Limb (tissue), 2 donors: Measurements from ENCODE around the gene PBOV1.
"Not testable (repeated sequence)": the region's sequence is repeated elsewhere in the genome, so short reads cannot be mapped to it uniquely, and the experiment has no call there.

ENCODE experiments used
- DNase-seq, 2 donors: peaks; one replicate each; pipeline ENCODE4 v3.0.0-alpha.2; 2016; ENCODE audit errors: extremely low spot score in 2 of 2

The PBOV1 gene

DNA sequence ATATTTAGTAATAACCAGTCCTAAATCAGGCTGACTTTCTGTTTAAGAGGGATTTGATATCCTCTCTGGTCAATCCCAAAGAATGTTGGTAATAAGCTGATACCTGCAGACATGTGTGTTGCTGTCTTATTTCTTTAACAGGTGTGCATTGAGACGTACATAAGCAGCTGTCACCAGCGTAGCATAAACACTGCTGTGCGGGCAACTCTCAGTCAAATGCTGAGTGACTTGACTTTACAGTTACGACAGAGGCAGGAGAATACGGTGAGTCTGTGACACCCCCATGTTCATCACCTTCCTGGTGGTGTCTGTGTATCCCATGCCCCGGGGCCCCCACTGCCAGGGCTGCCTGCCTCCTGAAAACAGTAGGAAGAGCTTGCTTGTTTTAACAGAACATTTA is 20.1 kb upstream of the PBOV1 start:
- DNase-seq: no peak

DNA sequence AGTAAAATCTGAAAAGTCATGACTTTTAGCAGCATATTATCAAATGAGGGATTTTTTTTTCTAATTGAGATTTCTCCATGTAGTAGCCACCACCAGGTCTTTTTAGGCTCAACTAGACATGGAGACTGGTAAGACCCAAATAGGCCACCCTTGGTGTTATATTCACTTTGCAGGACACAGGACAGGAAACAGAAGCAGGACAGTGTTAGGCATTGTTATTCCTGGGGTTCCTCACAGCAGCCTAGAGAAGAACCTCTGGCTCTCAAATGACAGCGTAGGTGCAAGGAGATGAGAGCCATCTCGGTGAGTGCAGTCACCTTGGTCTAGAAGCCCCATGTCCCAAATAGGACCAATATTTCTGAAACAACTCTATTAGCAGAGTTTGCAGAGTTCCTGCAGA is 19.2 kb upstream of the PBOV1 start:
- DNase-seq: no peak

DNA sequence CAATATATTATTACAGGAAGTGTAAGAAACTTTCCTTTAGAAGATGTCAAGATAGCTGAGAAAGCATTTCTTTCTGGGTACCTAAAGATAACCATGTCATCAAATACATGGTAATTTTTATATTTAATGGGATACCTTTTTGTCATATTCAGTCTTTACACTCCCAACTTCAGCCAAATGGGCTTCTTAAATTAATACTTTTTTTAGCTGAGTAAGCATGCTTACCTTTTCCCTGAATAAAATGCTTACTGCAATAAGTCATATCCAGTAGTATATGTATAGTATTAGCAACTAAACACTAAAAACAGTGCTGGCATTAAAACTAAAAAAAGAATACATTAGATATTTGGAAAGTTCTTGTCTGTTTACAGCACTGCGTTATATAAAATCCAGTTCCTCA is 17.4 kb upstream of the PBOV1 start:
- no peak for DNase-seq

DNA sequence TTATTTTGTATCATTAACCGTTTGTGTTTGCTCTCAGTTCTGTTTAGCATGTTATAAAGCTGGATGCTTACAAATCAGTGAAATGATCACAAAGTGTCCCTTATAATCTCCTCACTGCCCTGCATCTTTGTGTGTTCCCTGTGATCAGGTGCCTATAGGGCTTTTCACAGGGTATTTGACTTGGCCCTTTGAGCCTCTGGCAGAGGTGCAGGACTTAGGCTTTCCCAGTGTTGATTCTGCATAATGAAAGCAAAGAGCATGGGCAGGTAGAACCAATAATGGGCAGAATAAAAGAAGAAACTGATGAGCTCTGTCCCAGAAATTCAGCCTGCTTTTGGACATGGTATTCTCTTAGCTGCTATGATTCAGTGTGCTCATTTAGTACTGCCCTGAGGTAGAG is 16.9 kb upstream of the PBOV1 start:
- DNase-seq: no peak

DNA sequence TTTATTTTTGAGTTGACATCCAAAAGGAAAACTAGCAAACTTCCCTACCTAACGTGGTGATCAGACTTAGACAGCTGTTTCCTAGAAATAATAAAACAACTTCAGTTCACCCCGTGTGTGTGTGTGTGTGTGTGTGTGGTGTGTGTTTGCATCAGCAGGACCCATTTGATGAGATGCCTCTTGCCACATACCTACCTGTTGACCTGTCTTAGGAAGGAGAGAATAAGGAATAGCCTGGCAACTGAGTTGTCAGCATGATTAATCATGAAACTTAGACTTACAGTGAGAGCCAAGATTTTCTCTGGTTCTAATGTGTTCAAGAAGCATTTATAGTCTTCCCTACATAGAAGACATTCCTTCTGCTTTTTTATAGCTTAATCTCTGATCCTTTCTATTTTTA is 16.1 kb upstream of the PBOV1 start:
- DNase-seq: no peak

DNA sequence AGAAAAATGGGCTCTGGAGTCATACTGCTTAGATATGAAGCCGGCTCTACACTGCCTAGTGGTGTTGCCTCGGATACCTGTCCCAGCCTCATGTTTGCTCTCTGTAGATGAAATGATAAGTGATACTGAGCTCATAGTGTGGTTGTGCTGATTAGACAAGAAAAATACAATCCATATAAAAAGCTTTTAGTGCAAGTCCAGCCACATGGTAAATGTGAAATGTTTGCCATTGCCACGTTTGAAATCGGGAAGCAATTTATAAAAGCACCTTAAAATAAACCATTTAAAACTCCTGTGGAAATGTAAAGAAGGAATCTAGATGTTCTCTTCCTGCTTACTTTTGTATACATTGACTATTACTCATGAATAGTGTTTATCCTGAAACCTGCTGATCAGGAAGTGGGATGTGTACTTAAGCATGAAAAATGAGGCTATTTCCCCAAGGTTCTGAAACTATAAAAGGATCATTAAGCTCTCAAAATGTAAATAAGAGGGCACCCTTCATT is 13.1 kb upstream of the PBOV1 start:
- DNase-seq: no peak

DNA sequence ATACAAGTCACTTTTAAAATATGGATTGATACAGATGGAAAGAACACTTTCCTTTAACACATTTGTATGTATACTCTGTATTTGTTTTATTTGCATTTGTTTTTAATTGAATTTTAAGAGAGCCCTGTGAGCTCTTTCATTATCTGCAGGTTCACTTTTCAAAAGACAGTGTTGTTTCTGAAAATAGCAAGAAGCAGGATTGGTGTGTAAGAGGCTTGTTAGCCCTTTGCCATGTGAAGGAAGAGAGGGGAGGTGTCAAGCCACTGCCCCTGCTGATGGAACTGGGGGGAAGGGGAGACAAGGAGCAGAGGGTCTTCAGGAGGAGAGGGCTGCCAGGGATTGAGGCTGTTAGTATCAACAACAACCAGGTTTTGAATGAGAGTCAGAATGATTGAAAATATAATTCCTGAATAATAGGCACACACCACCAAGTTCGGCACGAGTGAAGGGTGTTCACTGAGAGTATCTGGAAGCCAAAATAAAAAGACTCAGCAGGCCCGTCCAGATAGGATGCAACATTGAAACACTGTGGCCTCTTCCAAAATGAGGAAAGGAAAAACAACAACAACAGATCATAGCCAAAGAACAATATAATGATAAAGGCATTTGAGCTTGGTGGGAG is 12.6 kb upstream of the PBOV1 start:
- no peak for DNase-seq

DNA sequence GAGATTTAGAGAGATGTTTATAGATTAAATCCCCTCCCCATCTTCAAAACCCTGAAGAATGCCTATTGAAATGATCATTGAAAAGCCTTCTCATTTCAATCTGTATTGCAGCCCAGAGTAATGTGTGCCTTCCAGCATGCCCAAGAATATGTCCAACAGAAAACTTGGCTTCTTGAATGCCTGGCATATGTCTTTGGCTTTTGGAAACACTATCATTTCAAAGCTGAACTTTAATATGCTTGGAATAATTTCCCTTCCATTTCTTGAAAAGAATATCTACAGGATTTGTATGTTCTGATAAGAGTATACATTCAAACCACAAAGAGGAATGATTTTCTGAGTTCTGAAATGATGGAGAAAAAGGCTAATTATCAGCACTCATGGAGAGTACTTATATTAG is 11.9 kb upstream of the PBOV1 start:
- DNase-seq: no peak

DNA sequence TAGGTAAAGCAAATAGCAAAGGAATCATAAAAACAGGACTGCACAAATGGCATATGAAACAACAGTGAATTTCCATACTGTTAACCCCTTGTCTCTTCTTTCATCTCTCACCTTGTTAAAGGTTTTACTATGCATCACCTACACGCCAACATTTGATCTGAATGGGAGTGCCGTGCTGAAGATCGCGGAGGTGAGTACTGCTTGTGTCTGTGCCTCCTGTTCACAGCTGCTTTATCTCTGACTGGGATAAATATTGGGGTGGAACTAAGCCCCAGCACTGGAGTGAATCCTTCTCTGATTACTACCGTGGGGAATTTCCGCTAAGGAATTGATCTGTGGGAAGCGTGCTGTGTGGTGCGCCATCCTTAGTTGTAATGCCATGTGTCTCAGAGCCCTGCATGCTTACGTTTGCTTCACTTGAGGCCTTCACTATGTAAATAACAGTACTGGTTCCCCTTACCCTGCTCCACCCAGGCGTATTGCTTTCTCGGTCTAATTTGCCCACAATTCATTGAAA is 11.4 kb upstream of the PBOV1 start:
- no peak for DNase-seq

DNA sequence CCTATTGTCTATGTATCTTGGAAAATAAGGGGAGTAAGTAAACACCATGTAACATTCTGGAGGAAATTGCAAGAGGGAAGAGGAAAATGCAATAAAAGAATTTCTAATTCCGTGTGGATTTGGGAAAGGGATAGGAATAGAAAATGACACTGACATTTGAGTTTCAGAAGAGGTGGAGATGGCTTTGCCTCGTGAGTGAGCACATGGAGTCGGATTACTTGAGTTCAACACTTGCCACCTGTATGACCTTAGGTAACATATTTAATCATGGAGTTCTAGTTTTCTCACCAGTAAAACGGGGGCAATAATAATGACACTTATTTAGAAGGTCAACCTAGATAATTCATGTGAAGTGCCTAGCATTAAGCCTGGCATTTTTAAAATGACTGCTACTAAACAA is 10.8 kb upstream of the PBOV1 start:
- no peak for DNase-seq

DNA sequence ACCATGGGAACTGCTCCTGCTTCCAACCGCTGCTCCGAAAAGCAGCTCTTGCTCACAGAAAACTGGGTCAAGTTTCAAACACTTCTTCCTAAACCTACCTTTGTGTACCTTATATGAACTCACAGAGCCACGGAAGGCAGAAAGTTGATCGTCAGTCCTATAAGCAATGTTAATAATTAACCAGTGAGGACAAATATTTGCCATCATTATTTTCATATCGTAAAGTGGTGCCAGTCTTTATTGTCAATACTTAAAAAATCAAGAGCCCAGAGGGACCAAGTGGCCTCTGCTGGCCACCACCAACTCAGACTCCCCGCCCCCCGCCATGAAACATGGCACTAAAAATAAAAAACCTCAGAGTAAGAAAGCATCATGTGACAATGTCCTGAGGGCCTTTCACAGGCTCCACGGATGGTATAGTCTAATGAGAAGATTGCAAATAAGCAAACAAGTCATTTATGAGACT is 9.1 kb upstream of the PBOV1 start:
- no peak for DNase-seq

DNA sequence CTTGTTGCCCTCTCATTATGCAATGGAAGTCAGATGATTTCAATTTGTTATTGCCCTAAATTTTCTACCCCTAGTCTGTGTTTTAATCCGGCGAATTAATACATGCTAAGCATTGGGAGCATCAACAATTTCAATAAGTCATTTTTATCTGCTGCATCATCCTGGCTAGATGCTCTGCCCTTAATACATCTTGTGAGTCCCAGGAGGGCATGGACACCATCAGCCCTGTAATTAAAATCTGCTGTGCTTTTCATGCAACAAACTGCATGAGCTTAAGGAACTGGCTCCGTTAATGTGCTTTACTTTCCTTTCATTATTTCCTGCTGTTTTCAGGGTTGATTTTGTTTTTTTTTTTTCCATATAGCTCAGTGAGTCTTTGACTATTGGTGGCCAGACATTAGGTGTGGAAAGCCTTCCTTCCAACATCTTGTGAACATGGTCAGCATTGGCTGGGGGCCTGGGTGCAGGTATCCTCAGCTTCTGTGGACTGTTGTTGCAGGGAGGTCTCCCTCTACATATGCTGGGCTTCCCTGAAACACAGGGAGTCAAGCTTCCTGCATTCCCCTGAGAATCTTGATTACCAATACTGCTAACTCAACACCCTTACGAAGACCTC is 8.5 kb upstream of the PBOV1 start:
- no peak for DNase-seq

DNA sequence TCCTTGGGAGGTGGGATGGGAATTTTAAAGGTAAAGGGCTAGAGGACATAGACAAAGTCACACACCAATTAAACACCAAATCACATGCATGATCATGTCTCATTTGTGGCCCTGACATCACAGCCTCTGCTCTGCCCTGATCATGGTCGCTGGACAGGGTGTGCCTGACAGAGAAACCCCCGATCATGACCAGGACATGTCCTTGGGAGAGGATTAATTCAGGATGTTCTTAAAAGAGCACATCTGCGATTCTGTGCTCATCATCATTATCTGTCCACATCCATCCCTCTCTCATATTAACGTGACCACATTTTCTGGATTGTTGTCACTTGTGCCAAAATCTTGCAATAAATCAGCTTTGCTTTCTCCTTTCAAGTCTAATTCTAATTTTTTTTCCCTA is 7.7 kb upstream of the PBOV1 start:
- no peak for DNase-seq

DNA sequence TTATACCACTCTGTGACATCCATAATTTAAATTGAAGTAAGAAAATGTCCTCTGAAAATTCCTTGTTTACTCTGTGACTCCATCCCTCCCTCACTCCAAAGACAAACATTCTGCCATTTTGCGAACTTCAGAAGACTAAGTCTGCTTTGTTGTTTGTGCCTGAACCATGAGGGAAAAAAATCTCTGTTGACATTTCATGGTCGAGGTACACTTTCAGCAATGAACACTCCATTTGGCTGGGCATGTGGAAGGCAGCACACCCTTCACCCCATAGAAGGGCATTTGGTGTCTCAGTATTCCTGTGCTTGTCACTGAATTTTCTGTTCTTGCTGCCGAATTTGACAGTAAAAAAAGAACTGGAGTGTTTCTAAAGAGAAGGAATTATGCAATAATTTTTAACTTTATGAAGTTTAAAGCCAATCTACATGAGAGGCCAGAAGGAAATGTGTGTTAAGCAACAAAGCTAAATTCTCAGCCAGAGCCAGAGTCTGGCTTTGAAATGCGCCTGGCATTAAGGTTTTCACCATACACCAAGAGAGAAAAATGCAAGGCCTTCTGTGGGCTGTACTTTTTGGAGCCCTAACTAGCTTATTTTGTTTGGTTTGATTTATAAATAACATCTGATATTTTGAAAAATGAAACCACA is 4.7 kb upstream of the PBOV1 start:
- no peak for DNase-seq

DNA sequence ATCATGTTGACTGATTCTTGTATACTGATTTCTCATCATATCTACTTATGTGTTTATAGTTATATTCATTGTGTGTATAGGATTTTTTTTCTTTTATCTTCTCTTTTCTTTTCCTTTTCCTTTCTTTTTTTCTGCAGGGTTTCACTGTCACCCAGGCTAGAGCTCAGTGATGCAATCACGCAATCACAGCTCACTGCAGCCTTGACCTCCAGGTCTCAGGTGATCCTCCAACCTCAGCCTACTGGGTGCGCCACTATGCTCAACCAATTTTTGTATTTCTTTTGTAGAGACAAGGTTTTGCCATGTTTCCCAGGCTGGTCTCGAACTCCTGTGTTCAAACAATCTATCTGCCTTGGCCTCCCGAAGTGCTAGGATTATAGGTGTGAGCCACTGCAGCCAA is 1.6 kb upstream of the PBOV1 start:
- DNase-seq: no peak

DNA sequence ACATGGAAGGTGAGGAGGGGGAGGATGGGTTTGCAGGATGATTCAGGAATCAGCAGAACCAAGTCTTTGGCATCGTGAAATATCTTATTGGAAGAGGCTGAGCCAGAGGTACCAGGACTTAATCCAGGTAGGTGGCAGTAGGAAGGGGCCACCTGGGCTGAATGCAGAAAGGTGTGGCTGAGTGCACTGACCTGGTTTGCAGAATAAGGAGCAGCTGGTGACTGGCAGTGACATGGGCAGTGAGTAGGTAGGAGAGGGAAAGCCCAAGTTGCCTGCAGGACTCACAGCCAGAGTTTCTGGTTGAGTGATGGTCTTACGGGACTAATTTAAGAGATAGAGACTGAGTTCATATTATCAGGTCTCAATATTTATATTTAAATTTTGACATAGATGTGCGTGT is 1.1 kb upstream of the PBOV1 start:
- DNase-seq: no peak

DNA sequence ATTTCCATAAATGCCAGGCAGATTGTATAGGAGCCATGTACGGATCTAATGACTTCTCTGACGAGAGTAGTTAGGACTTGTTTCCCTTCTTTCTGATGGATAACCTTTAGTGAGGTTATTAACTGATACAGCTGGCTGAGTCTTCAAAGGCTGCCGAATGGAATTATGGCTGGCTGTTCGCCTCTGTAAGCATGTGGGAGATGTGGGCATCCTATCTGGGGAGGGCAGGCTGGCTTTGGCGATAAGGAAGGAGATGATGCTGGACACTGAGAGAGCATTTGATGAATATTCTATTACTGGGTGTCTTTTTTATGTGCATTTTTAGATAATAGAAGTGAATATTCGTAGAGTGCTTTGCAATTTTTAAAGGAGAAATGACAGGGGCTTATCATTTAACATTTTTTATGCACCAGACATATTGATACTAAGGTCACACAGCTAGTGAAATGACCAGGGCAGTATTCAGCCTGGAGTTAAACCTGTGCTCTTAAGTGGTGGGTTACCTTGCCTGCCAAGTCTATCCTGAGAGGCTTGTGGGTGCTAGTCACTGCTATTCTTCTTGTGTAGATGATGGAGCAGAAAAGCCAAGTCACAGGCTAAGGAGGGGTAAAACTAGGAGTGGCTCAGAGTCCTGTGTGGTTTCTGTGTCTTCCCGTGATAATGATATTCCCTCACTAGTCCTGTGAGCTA is 3.1 kb downstream of the PBOV1 start:
- DNase-seq: no peak

DNA sequence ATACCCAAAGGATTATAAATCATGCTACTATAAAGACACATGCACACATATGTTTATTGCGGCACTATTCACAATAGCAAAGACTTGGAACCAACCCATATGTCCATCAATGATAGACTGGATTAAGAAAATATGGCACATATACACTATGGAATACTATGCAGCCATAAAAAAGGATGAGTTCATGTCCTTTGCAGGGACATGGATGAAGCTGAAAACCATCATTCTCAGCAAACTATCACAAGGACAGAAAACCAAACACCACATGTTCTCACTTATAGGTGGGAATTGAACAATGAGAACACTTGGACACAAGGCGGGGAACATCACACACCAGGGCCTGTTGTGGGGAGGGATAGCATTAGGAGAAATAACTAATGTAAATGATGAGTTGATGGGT is 5.8 kb downstream of the PBOV1 start:
- DNase-seq: not testable (repeated sequence)

DNA sequence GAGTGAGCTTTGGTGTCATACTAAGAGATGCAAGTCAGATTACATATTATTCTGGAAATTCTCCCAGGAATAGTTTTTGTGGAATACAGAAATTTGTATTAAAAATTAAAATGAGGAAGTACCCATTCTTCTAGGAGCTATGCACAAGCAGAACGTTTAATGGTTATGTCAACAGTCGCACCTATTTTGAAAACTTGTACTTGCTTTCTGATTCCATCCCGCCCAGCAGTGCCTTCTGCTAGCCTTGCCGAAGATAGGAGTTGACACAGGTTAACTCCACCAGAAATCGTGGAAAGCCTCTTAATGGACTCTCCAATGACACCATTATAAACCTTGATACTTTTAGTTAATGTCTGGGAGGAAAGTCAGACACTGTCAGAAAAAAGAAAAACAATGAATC is 6.7 kb downstream of the PBOV1 start:
- no peak for DNase-seq

DNA sequence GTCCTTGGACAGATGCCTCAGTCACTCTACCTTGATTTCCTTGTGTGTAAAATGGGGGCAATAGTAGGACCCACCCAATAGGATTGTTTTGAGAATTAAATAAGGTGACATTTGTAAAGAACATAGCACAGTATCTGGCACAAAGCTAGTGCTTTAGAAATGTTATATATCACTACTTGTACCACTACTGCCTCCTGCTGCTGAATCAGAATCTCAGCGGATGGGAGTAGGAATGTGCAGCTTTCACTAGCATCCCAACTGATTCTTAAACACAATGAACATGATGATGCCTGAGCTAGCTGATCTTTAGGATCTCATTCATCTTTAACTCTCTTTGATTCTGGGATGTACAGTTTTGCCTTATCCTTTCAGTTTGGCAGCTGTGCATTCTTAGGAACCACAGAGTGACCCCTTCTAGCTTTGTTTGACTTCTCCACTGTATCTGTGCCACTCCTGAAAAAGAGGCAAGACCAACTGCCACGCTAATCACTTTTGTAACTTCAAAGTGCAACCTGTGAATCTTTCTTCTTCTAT is 7.2 kb downstream of the PBOV1 start:
- DNase-seq: no peak

DNA sequence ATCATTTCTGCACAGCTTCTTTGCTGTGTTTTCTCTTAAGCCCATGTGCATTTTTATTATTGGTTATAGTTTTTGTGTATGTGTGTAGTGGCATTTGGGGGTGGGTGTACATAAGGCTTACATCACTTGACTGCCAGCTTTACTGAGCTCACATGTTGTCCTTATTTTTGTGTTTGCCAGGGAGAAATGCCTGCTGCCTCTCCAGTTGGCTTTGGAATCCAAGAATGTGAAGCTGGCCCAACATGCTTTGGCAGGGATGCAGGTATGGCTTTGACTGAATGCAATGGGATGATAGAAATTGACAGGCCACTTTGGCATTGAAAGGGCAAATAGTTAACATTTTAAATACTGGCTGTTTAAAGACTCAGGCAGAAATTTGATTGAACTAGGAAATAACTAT is 11.4 kb downstream of the PBOV1 start:
- no peak for DNase-seq
